DND-41 (cell line): ENCODE measurements around the gene MYLK2.

Experiments
- CTCF ChIP-seq: IDR thresholded peaks from 2 replicates; pipeline ENCODE4 v1.5.1; 2012; ENCODE audit warnings: borderline replicate concordance, low read length, moderate library complexity, mild to moderate bottlenecking; ENCODE audit not compliant: poor library complexity, severe bottlenecking; ENCODE audit errors: extremely low read depth
- EZH2 ChIP-seq: IDR thresholded peaks from 3 replicates; pipeline ENCODE4 v1.6.1; 2012; ENCODE audit warnings: borderline replicate concordance, low read depth, mild to moderate bottlenecking, moderate library complexity, low read length, inconsistent platforms; ENCODE audit not compliant: severe bottlenecking

GRCh38 chr20:31877684-31878083, 58.5 kb downstream of the MYLK2 start:
- no peak for TF ChIP-seq EZH2
- no peak for TF ChIP-seq CTCF
